ENCODE measurements around the gene PRR30. TPM values are rescaled to one million over a fixed set of nuclear protein-coding genes. Genes with fewer than 3 reads are reported as not detected.

The PRR30 gene
- total RNA-seq, 1 donor: not detected

GRCh38 chr2:27087823-27088410, 51.3 kb downstream of the PRR30 start:
- TF ChIP-seq, protein P1, sequence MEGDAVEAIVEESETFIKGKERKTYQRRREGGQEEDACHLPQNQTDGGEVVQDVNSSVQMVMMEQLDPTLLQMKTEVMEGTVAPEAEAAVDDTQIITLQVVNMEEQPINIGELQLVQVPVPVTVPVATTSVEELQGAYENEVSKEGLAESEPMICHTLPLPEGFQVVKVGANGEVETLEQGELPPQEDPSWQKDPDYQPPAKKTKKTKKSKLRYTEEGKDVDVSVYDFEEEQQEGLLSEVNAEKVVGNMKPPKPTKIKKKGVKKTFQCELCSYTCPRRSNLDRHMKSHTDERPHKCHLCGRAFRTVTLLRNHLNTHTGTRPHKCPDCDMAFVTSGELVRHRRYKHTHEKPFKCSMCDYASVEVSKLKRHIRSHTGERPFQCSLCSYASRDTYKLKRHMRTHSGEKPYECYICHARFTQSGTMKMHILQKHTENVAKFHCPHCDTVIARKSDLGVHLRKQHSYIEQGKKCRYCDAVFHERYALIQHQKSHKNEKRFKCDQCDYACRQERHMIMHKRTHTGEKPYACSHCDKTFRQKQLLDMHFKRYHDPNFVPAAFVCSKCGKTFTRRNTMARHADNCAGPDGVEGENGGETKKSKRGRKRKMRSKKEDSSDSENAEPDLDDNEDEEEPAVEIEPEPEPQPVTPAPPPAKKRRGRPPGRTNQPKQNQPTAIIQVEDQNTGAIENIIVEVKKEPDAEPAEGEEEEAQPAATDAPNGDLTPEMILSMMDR (IDR thresholded peaks at IDR 0.05; ENCODE audit: extremely low read depth, low read depth, low read length): no peak

More at GRCh38 chr2:27087823-27088410, 51.3 kb downstream of the PRR30 start:
- H3K79me2 ChIP-seq (ENCODE audit: insufficient read depth, low read length): no peaks in the 10 kb centered on the region
- no peak overlapping the region for H3K27ac ChIP-seq (ENCODE audit: low read depth, low read length)
- H3K9me3 ChIP-seq (ENCODE audit: low read depth, low read length): no peaks in the 10 kb centered on the region
- no peaks in the 10 kb centered on the region for H3K27me3 ChIP-seq (ENCODE audit: insufficient read depth, low read length)
- H3K4me1 ChIP-seq (ENCODE audit: insufficient read depth, low read length): peaks cover 4% of the 10 kb centered on the region
- peaks cover 10% of the 10 kb centered on the region for H4K20me1 ChIP-seq (ENCODE audit: insufficient read depth, low read length)
- H3K4me3 ChIP-seq (ENCODE audit: insufficient read depth, low read length): no peak overlapping the region
- no peak for DNase-seq (ENCODE audit: insufficient read length, low spot score, missing footprints)
- H2AFZ ChIP-seq (ENCODE audit: low read length): no peak overlapping the region
- no peak overlapping the region for H3K4me2 ChIP-seq (ENCODE audit: insufficient read depth, low read length)
- H3K36me3 ChIP-seq (ENCODE audit: insufficient read depth, low read length): peaks cover 12% of the 10 kb centered on the region

Other genes with a start within 250 kb of the PRR30 start
- gene MAPRE3, start 168.8 kb downstream of the PRR30 start, total RNA-seq: 6.5 TPM in 2 replicates
- gene TMEM214, start 106.4 kb downstream of the PRR30 start, total RNA-seq: 50.3 and 50.7 TPM in 2 replicates
- 24.6 and 26.8 TPM in 2 replicates for gene AGBL5, start 87.7 kb downstream of the PRR30 start, total RNA-seq
- gene OST4, start 67.8 kb downstream of the PRR30 start, total RNA-seq: 202 and 235 TPM in 2 replicates
- gene EMILIN1, start 60.8 kb downstream of the PRR30 start, total RNA-seq: 137 and 138 TPM in 2 replicates
- gene KHK, start 52.6 kb downstream of the PRR30 start, total RNA-seq: 0.29 and 0.36 TPM in 2 replicates
- gene CGREF1, start 20.3 kb downstream of the PRR30 start, total RNA-seq: 6.8 and 14.5 TPM in 2 replicates
- gene ABHD1, start 15.6 kb downstream of the PRR30 start, total RNA-seq: under 0.01 TPM in 2 replicates
- gene PREB, start 4.8 kb downstream of the PRR30 start, total RNA-seq: 42.4 and 45.2 TPM in 2 replicates
- not detected in 2 replicates for gene TCF23, start 9.6 kb upstream of the PRR30 start, total RNA-seq
- 187 and 198 TPM in 2 replicates for gene ATRAID, start 72.6 kb upstream of the PRR30 start, total RNA-seq
- 14.1 TPM in 2 replicates for gene SLC5A6, start 72.9 kb upstream of the PRR30 start, total RNA-seq
- gene CAD, start 78.0 kb upstream of the PRR30 start, total RNA-seq: 28.6 and 30.8 TPM in 2 replicates
- under 0.01 and 0.88 TPM in 2 replicates for gene SLC30A3, start 123.6 kb upstream of the PRR30 start, total RNA-seq
- gene DNAJC5G, start 136.0 kb upstream of the PRR30 start, total RNA-seq: not detected in 2 replicates
- gene TRIM54, start 143.0 kb upstream of the PRR30 start, total RNA-seq: not detected in 2 replicates
- gene UCN, start 169.0 kb upstream of the PRR30 start, total RNA-seq: 0.36 and 1.2 TPM in 2 replicates
- 98.8 and 112 TPM in 2 replicates for gene MPV17, start 183.7 kb upstream of the PRR30 start, total RNA-seq
- gene GTF3C2, start 217.4 kb upstream of the PRR30 start, total RNA-seq: 32.7 and 34.4 TPM in 2 replicates
- 19.2 and 24.2 TPM in 2 replicates for gene EIF2B4, start 230.9 kb upstream of the PRR30 start, total RNA-seq
- gene SNX17, start 231.2 kb upstream of the PRR30 start, total RNA-seq: 152 and 165 TPM in 2 replicates
- gene ZNF513, start 241.3 kb upstream of the PRR30 start, total RNA-seq: 6.2 and 8.3 TPM in 2 replicates